GM12865 (cell line): ENCODE data around the gene FSTL4.

Experiments used
- DNase-seq: peaks from one replicate; pipeline ENCODE4 v3.0.0; 2010; ENCODE audit warnings: low read depth
- H3K4me3 ChIP-seq: 2 replicates; pipeline ENCODE4 v1.5.1; 2011; ENCODE audit warnings: mild to moderate bottlenecking, low read depth, low read length, control low read depth
- TF ChIP-seq, protein P1 (sequence below): IDR thresholded peaks from 2 replicates; pipeline ENCODE4 v1.5.1; 2011; ENCODE audit warnings: low read length, control low read depth, low read depth, inconsistent platforms; ENCODE audit not compliant: insufficient read depth; ENCODE audit errors: missing control alignments

FSTL4 gene

DNA sequence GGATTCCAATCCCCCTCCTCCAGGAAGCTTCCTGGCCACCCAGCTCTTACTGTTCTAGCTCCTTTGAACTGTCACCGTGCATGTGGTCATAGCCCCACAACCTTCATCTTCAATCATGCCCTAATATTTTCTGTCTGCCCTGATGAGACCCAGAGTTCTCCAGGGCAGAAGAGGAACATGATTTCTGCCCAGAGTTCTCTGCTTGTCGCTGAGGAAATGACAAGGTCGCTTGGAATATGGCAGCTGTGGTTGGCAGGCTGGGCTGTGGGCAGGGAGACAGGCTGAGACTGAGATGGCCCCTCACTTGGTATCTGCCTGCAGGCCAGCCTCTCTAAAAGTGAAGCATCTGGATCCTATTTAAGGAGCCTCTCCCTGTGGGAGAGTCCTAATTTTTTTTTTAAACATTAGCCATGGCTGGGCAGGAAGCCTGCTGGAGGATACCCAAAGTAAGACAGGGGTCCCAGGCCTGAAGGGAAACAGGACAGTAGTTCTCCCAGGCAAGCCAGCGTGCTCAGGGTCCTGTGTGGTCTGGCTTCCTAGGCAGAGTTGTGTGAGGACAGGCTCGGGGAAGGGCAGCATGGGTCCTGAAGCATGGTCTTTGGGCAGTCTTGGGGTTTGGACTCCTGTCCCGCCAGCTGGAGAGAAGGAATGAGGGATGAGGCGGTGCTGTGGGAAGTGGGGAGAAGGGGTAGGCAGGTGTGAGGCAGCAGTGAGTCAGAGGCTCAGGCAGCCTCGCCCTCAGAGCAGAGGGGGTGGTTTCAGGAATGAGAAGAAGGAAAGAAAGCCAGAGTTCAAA lies 242.1 kb downstream of the FSTL4 start:
- DNase-seq = no peak
- H3K4me3 ChIP-seq = no peak overlapping the region
- TF ChIP-seq, protein P1, sequence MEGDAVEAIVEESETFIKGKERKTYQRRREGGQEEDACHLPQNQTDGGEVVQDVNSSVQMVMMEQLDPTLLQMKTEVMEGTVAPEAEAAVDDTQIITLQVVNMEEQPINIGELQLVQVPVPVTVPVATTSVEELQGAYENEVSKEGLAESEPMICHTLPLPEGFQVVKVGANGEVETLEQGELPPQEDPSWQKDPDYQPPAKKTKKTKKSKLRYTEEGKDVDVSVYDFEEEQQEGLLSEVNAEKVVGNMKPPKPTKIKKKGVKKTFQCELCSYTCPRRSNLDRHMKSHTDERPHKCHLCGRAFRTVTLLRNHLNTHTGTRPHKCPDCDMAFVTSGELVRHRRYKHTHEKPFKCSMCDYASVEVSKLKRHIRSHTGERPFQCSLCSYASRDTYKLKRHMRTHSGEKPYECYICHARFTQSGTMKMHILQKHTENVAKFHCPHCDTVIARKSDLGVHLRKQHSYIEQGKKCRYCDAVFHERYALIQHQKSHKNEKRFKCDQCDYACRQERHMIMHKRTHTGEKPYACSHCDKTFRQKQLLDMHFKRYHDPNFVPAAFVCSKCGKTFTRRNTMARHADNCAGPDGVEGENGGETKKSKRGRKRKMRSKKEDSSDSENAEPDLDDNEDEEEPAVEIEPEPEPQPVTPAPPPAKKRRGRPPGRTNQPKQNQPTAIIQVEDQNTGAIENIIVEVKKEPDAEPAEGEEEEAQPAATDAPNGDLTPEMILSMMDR = no peak

DNA sequence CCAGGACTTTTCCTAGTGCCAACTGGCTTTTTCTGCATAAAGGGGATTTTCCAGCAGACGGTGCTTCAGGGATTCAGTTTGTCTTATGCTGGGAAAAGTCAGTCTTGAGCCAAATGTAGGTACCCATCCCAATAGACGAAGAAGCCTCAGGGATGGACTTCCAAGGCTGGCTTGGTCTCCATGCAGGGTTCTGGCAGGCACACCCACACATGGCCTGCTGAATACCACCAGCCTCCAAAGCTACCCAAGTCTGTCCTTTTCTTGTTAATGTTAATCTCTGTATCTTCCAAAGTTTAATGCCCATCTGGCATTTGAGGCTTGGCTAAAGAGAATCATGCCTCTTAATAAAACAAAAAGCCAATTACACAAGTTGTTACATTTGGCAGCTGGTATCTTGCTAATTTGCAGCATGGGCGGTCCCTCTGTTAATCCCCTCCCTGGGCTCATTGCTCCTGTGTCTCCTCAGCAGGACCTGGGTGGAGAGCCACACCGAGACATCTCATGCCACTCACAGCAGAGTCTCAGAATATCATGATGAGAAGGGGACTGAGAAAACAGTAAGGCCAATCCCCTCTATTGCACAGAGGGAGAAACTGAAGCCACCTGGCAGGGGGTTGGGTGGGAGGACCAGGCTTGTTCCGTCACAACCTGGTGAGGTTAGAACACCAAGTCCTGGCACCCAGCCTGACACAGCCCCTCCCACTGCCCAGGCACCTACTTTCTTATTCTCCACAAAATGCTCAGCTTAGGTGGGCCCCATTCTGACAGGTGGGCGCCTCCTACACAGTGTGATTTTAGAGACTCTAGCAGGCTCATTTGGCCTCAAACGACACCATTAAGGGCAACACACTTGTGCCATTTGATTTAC lies 243.2 kb downstream of the FSTL4 start:
- no peak overlapping the region for H3K4me3 ChIP-seq

DNA sequence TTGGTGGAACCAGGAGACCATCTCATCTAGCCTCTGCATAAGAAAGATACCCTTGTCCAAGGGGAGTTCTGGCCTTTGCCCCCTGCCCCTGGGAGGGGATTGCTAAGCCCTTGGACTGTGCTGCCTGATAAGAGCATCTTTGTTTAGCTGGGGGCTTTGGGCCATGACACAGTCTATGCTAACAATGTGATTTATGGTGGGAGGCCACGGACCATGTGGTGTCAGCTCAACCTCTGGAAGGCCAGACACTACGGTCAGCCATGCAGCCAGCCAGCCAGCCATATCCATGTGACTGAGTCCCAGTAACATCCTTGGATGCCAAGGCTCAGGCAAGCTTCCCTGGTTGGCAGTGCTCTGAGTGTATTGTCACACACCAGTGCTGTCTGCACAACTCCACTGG lies 244.4 kb downstream of the FSTL4 start:
- H3K4me3 ChIP-seq = no peak overlapping the region
- TF ChIP-seq, protein P1 = no peak
- DNase-seq = no peak

More for the DNA sequence above, 243.2 kb downstream of the FSTL4 start:
- no peak for DNase-seq
- TF ChIP-seq, protein P1 = no peak

DNA sequence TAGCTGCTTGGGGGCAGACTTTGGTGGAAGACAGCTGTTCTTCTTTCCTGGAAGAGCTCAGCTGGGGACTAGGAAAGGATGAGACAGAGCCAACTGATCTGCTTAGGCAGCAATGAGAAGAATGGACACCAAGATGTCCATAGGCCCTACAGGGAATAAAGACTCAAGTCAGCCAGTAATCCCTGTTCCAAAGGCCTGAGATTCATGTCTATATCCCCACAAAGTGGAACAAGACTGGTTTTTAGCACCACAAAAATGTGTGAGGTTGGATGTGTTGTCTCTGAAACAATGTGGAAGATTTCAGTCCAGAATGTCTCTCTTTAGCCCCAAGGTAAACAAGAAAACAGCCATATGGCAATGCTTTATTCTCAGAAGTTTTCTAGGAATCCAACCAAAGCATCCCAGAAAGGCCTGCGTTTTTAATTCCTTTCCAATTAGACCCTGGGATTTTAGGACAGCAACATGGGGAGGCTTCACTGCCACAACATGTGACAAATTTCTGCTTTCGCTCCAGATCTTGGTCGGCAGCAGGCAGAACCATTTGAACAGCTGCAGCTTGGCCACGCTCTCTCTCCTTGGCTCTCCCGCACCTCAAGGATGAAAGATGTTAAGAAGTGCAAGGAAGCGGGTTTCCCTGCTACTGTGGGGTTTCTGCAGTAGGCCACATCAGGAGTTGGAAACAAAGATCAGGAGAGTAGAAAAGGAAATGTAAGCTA lies 245.1 kb downstream of the FSTL4 start:
- DNase-seq = no peak
- no peak overlapping the region for H3K4me3 ChIP-seq
- TF ChIP-seq, protein P1 = no peak

DNA sequence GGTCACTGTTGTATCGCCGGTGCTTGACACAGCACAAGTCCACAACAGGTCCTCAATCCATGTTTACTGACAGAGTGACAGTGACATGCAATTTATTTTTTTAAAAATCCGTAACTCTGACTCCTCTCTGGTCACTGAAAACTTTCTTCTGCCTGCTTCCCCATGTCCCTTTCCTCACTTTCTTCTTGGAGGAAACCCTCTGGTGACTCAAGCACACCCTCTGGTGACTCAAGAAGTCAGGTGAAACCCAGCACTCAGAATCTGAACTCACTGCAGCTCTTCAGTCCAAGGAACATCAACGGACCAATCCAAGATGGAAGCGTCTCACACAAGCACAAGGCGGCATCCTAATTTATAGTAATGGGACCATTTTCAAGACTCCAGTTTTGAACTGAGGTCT lies 245.9 kb downstream of the FSTL4 start:
- no peak for DNase-seq
- TF ChIP-seq, protein P1 = no peak
- no peak overlapping the region for H3K4me3 ChIP-seq

DNA sequence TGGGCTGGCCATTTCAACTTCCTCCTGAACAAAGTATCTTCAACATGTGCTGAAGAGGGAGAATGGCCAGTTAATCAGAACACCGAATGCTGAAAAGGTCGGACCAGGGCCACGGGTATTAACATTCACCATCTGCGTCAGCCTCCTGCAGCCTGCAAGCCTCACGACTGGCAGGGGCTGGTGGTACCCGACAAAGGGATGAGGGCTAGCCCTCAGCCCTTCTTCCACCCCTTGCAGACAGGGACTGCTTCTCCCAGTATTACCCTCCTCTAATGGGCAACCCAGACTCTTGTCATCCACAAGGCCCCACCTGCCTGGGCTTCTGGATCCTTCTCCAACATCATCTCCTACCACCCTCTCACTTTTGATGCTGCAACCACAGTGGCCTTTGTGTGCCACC lies 246.6 kb downstream of the FSTL4 start:
- TF ChIP-seq, protein P1 = no peak
- H3K4me3 ChIP-seq = no peak overlapping the region
- DNase-seq = no peak
